Suprapubic skin (tissue), 4 donors: ENCODE results near the gene JPH3. TPM values are rescaled to one million over a fixed set of nuclear protein-coding genes. Genes with fewer than 3 reads are reported as not detected.

ENCODE experiments used
- DNase-seq, 2 donors: peaks; one replicate each; pipeline ENCODE4 v3.0.0-alpha.2; 2019; ENCODE audit warnings: low spot score in 2 of 2
- H3K27ac ChIP-seq: fragments of 200-600 bp; sonication (generic); one replicate; pipeline ENCODE4 v1.5.1; 2019
- H3K27me3 ChIP-seq: fragments of 200-600 bp; sonication (generic); one replicate; pipeline ENCODE4 v1.5.1; 2019
- H3K36me3 ChIP-seq: fragments of 200-600 bp; sonication (generic); one replicate; pipeline ENCODE4 v1.5.1; 2019
- H3K4me1 ChIP-seq: fragments of 200-600 bp; sonication (generic); one replicate; pipeline ENCODE4 v1.5.1; 2019
- H3K4me3 ChIP-seq: fragments of 200-600 bp; sonication (generic); one replicate; pipeline ENCODE4 v1.5.1; 2019; ENCODE audit warnings: mild to moderate bottlenecking
- H3K9me3 ChIP-seq: fragments of 200-600 bp; sonication (generic); one replicate; pipeline ENCODE4 v1.5.1; 2019
- CTCF ChIP-seq, 2 donors: fragments of 200-600 bp in 1 of 2; fragments of 450-650 bp in 1 of 2; sonication (generic) in 1 of 2; IDR thresholded peaks; one replicate each; pipeline ENCODE4 v1.5.1; 2016 to 2019; ENCODE audit warnings: antibody characterized with exemption in 2 of 2, mild to moderate bottlenecking in 1 of 2, moderate library complexity in 1 of 2
- EP300 ChIP-seq: sonication (generic); formaldehyde crosslinking; IDR thresholded peaks from one replicate; pipeline ENCODE4 v1.6.1; 2017; ENCODE audit warnings: antibody characterized with exemption
- POLR2A ChIP-seq, 2 donors: fragments of 450-650 bp; IDR thresholded peaks; one replicate each; pipeline ENCODE4 v1.6.1; 2017; ENCODE audit warnings: antibody characterized with exemption in 2 of 2, mild to moderate bottlenecking in 2 of 2, moderate library complexity in 2 of 2
- POLR2AphosphoS5 ChIP-seq, 3 donors: sonication (generic); formaldehyde crosslinking; IDR thresholded peaks; one replicate each; pipeline ENCODE4 v1.6.1; 2017; ENCODE audit warnings: antibody characterized with exemption in 3 of 3
- WGBS: methylation state at CpG from one replicate; pipeline ENCODE4 v1.1.5; 2018; 5-methylcytosine and 5-hydroxymethylcytosine counted together
- total RNA-seq, 4 donors: library from RNA; depleted of rRNA; stranded (reverse); fragments of >200 nt; gene quantifications; one replicate each; pipeline ENCODE4 v1.1.0, GENCODE V29; 2016

Gene JPH3
- total RNA-seq, 4 donors from 2014 or later: not detected

GRCh38 chr16:87734644-87735043, 132.3 kb downstream of the JPH3 start:
- no peaks in the 10 kb centered on the region for H3K4me1 ChIP-seq
- DNase-seq: no peak
- TF ChIP-seq POLR2A (IDR thresholded peaks at IDR 0.05): no peak
- no peak for TF ChIP-seq EP300
- no peak for TF ChIP-seq POLR2AphosphoS5 (IDR thresholded peaks at IDR 0.05)
- no peak for TF ChIP-seq CTCF (IDR thresholded peaks at IDR 0.05)
- WGBS: 75% methylated on average over 13 of the region's 14 CpGs
- no peak overlapping the region for H3K4me3 ChIP-seq
- H3K36me3 ChIP-seq: peaks cover 29% of the 10 kb centered on the region
- H3K9me3 ChIP-seq: no peaks in the 10 kb centered on the region
- no peak overlapping the region for H3K27ac ChIP-seq
- no peaks in the 10 kb centered on the region for H3K27me3 ChIP-seq

DNA sequence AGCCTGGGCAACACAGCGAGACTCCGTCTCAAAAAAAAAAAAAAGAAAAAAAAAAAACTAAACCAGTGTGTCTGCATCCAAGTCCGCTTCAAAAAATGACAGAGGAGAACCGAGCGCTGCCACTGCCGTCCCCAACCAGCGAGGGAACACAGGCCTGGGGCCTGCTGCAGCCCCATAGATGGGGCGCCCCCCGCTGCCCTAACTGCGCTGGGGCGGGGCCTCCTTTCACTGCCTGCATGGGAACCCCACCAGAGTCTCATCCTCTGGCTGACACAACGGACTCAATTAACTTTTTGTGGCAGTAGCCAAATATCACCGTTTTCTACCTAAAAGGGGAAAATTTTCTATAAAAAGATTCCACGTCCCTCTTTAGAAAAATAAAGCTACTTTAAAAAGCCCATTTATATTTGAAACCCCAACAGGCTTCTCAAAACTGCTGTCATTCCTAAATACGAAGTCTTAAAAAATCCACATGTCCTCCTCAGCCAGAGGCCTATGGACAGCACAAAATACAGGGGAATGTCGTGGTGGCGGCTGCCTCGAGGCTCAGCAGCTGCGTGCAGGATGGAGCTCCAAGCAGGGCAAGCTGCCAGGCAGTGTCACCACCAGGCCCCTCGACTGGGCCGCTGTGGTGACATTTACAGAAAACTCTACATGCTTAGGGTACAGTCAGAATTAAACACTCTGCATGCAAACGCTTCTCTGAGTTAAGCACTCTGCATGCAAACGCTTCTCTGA, 133.1 kb downstream of the JPH3 start:
- WGBS: 85% methylated on average over 23 of the region's 23 CpGs
- no peaks in the 10 kb centered on the region for H3K27me3 ChIP-seq
- no peak for DNase-seq
- no peak overlapping the region for H3K27ac ChIP-seq
- peaks cover 24% of the 10 kb centered on the region for H3K36me3 ChIP-seq
- no peak overlapping the region for H3K4me3 ChIP-seq
- no peaks in the 10 kb centered on the region for H3K4me1 ChIP-seq
- H3K9me3 ChIP-seq: no peaks in the 10 kb centered on the region
- TF ChIP-seq POLR2A (IDR thresholded peaks at IDR 0.05) (no peak), POLR2AphosphoS5 (IDR thresholded peaks at IDR 0.05) (no peak), EP300 (no peak), CTCF (IDR thresholded peaks at IDR 0.05) (no peak)

DNA sequence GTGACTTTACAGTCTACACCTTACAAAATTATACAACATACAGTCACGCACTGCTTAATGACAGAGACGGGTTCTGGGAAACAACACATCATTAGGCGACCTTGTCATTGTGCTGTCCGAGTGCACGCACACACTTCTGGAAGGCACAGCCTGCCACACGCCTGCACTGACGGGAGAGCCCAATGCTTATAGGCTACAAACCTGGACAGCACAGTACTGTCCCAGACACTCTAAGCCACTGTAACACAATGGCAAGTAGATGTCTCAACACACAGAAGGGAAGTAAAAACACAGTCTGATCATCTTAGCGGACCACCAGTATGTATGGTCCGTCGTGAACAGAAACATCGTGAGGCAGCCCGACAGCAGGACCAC, 133.7 kb downstream of the JPH3 start:
- Histone ChIP-seq H3K4me1 (no peaks in the 10 kb centered on the region), H3K9me3 (no peaks in the 10 kb centered on the region), H3K27me3 (no peaks in the 10 kb centered on the region), H3K36me3 (peaks cover 26% of the 10 kb centered on the region), H3K4me3 (no peak overlapping the region), H3K27ac (no peak overlapping the region)
- WGBS: 91% methylated on average over 11 of the region's 12 CpGs
- no peak for DNase-seq
- TF ChIP-seq POLR2AphosphoS5 (IDR thresholded peaks at IDR 0.05): no peak
- TF ChIP-seq POLR2A (IDR thresholded peaks at IDR 0.05): no peak
- no peak for TF ChIP-seq CTCF (IDR thresholded peaks at IDR 0.05)
- no peak for TF ChIP-seq EP300

DNA sequence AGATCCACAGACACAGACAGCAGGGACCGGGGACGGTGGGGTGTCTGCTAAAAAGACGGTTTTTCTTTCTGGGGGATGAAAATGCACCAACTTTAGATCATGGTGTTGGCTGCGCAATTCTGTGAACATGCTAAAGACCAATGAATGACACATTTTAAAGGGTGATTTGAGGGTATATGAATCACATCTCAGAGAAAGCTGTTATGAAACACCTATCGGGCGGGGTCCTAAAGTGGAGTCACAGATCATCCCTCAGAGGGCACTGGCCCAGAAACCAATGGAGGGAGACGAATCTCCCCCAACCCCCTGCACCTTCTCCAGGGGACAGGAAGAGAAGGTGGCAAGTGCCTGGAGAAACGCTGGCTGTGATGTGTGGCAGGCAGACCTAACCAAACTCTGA, 137.5 kb downstream of the JPH3 start:
- peaks cover 34% of the 10 kb centered on the region for H3K36me3 ChIP-seq
- H3K4me3 ChIP-seq: no peak overlapping the region
- no peaks in the 10 kb centered on the region for H3K27me3 ChIP-seq
- H3K27ac ChIP-seq: no peak overlapping the region
- no peak for DNase-seq
- no peak for TF ChIP-seq CTCF (IDR thresholded peaks at IDR 0.05)
- H3K9me3 ChIP-seq: no peaks in the 10 kb centered on the region
- no peaks in the 10 kb centered on the region for H3K4me1 ChIP-seq
- 93% methylated on average over 8 of the region's 8 CpGs for whole genome bisulfite sequencing

- H3K27me3 ChIP-seq: no peaks in the 10 kb centered on the region
- no peaks in the 10 kb centered on the region for H3K4me1 ChIP-seq
- no peak for DNase-seq
- no peaks in the 10 kb centered on the region for H3K9me3 ChIP-seq
- TF ChIP-seq POLR2AphosphoS5 (IDR thresholded peaks at IDR 0.05): no peak
- TF ChIP-seq POLR2A (IDR thresholded peaks at IDR 0.05): no peak
- no peak for TF ChIP-seq EP300
- TF ChIP-seq CTCF (IDR thresholded peaks at IDR 0.05): no peak
- no peak overlapping the region for H3K4me3 ChIP-seq
- 71% methylated on average over 8 of the region's 8 CpGs for WGBS
- H3K27ac ChIP-seq: no peak overlapping the region
- H3K36me3 ChIP-seq: peaks cover 40% of the 10 kb centered on the region
Observed at GRCh38 chr16:87740441-87740840, 138.1 kb downstream of the JPH3 start.
